Measurements from ENCODE around the gene PRKAG3. TPM values are rescaled to one million over a fixed set of nuclear protein-coding genes. Genes with fewer than 3 reads are reported as not detected.

The PRKAG3 gene
- total and polyA plus RNA-seq, 2 experiments from 2014 or later, result 0.23 TPM; not detected in 1

GRCh38 chr2:218781691-218782527 is 49.7 kb downstream of the PRKAG3 start, which contains the start of gene CYP27A1:
Gene CYP27A1, plus strand, starts transcription at chr2:218782147. Its CDS starts 36 bp downstream, at chr2:218782183.
- Histone ChIP-seq H3K4me1 (ENCODE audit: insufficient read depth) (peaks cover 30% of the 10 kb centered on the region), H4K20me1 (ENCODE audit: insufficient read depth, poor library complexity, severe bottlenecking) (peaks cover 3% of the 10 kb centered on the region), H3K27ac (peak within 1 kb of the TSS; percentile 96), H3K36me3 (replicated peaks; ENCODE audit: insufficient read depth, low read depth) (no peaks in the 10 kb centered on the region), H3K27me3 (no peaks in the 10 kb centered on the region), H2AFZ (peak within 1 kb of the TSS; percentile 42), H3K4me2 (peak within 1 kb of the TSS; percentile 85), H3K9me2 (replicated peaks; ENCODE audit: insufficient read depth) (no peaks in the 10 kb centered on the region), H3K79me2 (peaks cover 42% of the 10 kb centered on the region), H3K9me3 (ENCODE audit: low read depth) (no peaks in the 10 kb centered on the region), H3K4me3 (peak within 1 kb of the TSS; percentile 71)
- DNase-seq (ENCODE audit: low spot score), result peak; percentile 79
- TF ChIP-seq EZH2 (IDR thresholded peaks at IDR 0.05; ENCODE audit: borderline replicate concordance) (no peak), CTCF (IDR thresholded peaks at IDR 0.05; ENCODE audit: poor library complexity) (no peak), EZH2phosphoT487 (IDR thresholded peaks at IDR 0.05; ENCODE audit: low read depth, severe bottlenecking, unreplicated experiment) (no peak)
- 2% methylated on average over 75 of the region's 76 CpGs for WGBS (ENCODE audit: low lambda C conversion rate, missing lambda C conversion rate)

GRCh38 chr2:218780851-218781690 is 50.5 kb downstream of the PRKAG3 start:
- peaks cover 2% of the 10 kb centered on the region for H4K20me1 ChIP-seq (ENCODE audit: insufficient read depth, poor library complexity, severe bottlenecking)
- peak overlapping the region; percentile 85 for H3K4me2 ChIP-seq
- no peak for TF ChIP-seq CTCF (IDR thresholded peaks at IDR 0.05; ENCODE audit: poor library complexity)
- TF ChIP-seq EZH2phosphoT487 (IDR thresholded peaks at IDR 0.05; ENCODE audit: low read depth, severe bottlenecking, unreplicated experiment), result no peak
- no peak for TF ChIP-seq EZH2 (IDR thresholded peaks at IDR 0.05; ENCODE audit: borderline replicate concordance)
- H3K27me3 ChIP-seq, result no peaks in the 10 kb centered on the region
- H3K27ac ChIP-seq, result peak overlapping the region; percentile 96
- peaks cover 33% of the 10 kb centered on the region for H3K79me2 ChIP-seq
- no peaks in the 10 kb centered on the region for H3K9me3 ChIP-seq (ENCODE audit: low read depth)
- peak overlapping the region; percentile 42 for H2AFZ ChIP-seq
- 32% methylated on average over 15 of the region's 15 CpGs for WGBS (ENCODE audit: low lambda C conversion rate, missing lambda C conversion rate)
- H3K9me2 ChIP-seq (replicated peaks; ENCODE audit: insufficient read depth), result no peaks in the 10 kb centered on the region
- peaks cover 30% of the 10 kb centered on the region for H3K4me1 ChIP-seq (ENCODE audit: insufficient read depth)
- no peaks in the 10 kb centered on the region for H3K36me3 ChIP-seq (replicated peaks; ENCODE audit: insufficient read depth, low read depth)
- DNase-seq (ENCODE audit: low spot score), result peak; percentile 62
- peak overlapping the region; percentile 71 for H3K4me3 ChIP-seq

GRCh38 chr2:218780046-218780445 is 51.6 kb downstream of the PRKAG3 start:
- Histone ChIP-seq H3K9me3 (ENCODE audit: low read depth) (no peaks in the 10 kb centered on the region), H2AFZ (no peak overlapping the region), H4K20me1 (ENCODE audit: insufficient read depth, poor library complexity, severe bottlenecking) (no peaks in the 10 kb centered on the region), H3K4me2 (no peak overlapping the region), H3K4me1 (ENCODE audit: insufficient read depth) (peaks cover 26% of the 10 kb centered on the region), H3K36me3 (replicated peaks; ENCODE audit: insufficient read depth, low read depth) (no peaks in the 10 kb centered on the region), H3K79me2 (peaks cover 25% of the 10 kb centered on the region), H3K27me3 (no peaks in the 10 kb centered on the region), H3K4me3 (no peak overlapping the region), H3K9me2 (replicated peaks; ENCODE audit: insufficient read depth) (no peaks in the 10 kb centered on the region), H3K27ac (no peak overlapping the region)
- no peak for DNase-seq (ENCODE audit: low spot score)
- TF ChIP-seq EZH2 (IDR thresholded peaks at IDR 0.05; ENCODE audit: borderline replicate concordance) (no peak), EZH2phosphoT487 (IDR thresholded peaks at IDR 0.05; ENCODE audit: low read depth, severe bottlenecking, unreplicated experiment) (no peak), CTCF (IDR thresholded peaks at IDR 0.05; ENCODE audit: poor library complexity) (no peak)
- 88% methylated on average over 2 of the region's 2 CpGs for WGBS (ENCODE audit: low lambda C conversion rate, missing lambda C conversion rate)
